Ishikawa (cell line): ENCODE measurements around the gene HEATR5B.

Source experiments
- CEBPB ChIP-seq: IDR thresholded peaks from 2 replicates; pipeline ENCODE4 v1.6.1; 2012
- CREB1 ChIP-seq: IDR thresholded peaks from 2 replicates; pipeline ENCODE4 v1.6.1; 2012; ENCODE audit warnings: low read depth
- EGR1 ChIP-seq: IDR thresholded peaks from 2 replicates; pipeline ENCODE4 v1.6.1; 2012
- EP300 ChIP-seq: IDR thresholded peaks from 2 replicates; pipeline ENCODE4 v1.6.1; 2012; ENCODE audit warnings: borderline replicate concordance
- FOXM1 ChIP-seq: IDR thresholded peaks from 2 replicates; pipeline ENCODE4 v1.6.1; 2012; ENCODE audit warnings: low read depth, borderline replicate concordance
- NFIC ChIP-seq: IDR thresholded peaks from 2 replicates; pipeline ENCODE4 v1.6.1; 2012
- RAD21 ChIP-seq: IDR thresholded peaks from 2 replicates; pipeline ENCODE4 v1.6.1; 2012; ENCODE audit warnings: low read depth
- TAF1 ChIP-seq: IDR thresholded peaks from 2 replicates; pipeline ENCODE4 v1.6.1; 2012; ENCODE audit warnings: low read depth, mild to moderate bottlenecking
- TCF12 ChIP-seq: IDR thresholded peaks from 2 replicates; pipeline ENCODE4 v1.6.1; 2012; ENCODE audit warnings: low read depth
- TEAD4 ChIP-seq: IDR thresholded peaks from 2 replicates; pipeline ENCODE4 v1.6.1; 2012
- YY1 ChIP-seq: IDR thresholded peaks from 2 replicates; pipeline ENCODE4 v1.6.1; 2012; ENCODE audit warnings: low read depth
- ZBTB7A ChIP-seq: IDR thresholded peaks from 2 replicates; pipeline ENCODE4 v1.6.1; 2012; ENCODE audit warnings: low read depth
- TF ChIP-seq, protein P1 (sequence below): IDR thresholded peaks from 2 replicates; pipeline ENCODE4 v1.6.1; 2012
- TF ChIP-seq, protein P2 (sequence below): IDR thresholded peaks from 2 replicates; pipeline ENCODE4 v1.6.1; 2012; ENCODE audit warnings: low read depth, mild to moderate bottlenecking

DNA sequence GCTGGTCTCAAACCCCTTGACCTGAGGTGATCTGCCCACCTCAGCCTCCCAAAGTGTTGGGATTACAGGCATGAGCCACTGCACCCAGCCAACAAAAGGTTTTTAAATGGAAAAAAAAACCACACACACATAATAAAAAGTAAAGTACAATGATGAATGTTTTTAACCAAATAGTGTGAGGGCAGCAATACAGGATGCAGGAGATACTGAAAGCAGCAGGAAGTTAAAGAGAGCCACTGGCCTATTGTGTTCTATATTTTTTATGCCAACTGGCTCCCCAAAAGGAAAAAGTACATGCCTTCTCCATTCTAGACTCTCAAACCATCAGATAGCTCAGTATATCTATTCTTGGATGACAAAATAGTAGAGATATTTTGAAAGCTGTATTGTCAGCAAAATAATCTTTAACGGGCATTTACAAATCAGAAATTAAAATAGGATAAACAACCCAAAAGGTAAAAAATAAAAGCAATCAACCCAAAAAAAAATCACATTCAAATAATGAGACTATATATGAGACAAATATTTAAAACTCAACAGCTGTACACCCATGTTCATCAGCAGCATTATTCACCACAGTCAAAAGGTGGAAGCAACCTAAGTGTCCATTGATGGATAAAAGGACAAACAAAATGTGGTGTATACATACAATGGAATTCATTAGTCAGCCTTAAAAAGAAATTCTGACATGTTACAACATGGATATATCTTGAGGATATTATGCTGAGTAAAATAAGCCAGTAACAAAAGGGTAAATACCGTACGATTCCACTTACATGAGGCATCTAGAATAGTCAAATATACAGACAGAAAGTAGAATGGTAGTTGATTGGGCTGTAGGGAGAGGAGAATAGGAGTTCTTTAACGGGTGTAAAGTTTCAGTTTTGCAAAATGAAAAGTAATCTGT lies 26.4 kb upstream of the HEATR5B start:
- TF ChIP-seq EP300, result no peak
- no peak for TF ChIP-seq ZBTB7A
- TF ChIP-seq, protein P1, sequence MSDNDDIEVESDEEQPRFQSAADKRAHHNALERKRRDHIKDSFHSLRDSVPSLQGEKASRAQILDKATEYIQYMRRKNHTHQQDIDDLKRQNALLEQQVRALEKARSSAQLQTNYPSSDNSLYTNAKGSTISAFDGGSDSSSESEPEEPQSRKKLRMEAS, result no peak
- no peak for TF ChIP-seq YY1
- no peak for TF ChIP-seq RAD21
- TF ChIP-seq TCF12, result no peak
- no peak for TF ChIP-seq NFIC
- TF ChIP-seq FOXM1, result no peak
- no peak for TF ChIP-seq EGR1
- TF ChIP-seq, protein P2, sequence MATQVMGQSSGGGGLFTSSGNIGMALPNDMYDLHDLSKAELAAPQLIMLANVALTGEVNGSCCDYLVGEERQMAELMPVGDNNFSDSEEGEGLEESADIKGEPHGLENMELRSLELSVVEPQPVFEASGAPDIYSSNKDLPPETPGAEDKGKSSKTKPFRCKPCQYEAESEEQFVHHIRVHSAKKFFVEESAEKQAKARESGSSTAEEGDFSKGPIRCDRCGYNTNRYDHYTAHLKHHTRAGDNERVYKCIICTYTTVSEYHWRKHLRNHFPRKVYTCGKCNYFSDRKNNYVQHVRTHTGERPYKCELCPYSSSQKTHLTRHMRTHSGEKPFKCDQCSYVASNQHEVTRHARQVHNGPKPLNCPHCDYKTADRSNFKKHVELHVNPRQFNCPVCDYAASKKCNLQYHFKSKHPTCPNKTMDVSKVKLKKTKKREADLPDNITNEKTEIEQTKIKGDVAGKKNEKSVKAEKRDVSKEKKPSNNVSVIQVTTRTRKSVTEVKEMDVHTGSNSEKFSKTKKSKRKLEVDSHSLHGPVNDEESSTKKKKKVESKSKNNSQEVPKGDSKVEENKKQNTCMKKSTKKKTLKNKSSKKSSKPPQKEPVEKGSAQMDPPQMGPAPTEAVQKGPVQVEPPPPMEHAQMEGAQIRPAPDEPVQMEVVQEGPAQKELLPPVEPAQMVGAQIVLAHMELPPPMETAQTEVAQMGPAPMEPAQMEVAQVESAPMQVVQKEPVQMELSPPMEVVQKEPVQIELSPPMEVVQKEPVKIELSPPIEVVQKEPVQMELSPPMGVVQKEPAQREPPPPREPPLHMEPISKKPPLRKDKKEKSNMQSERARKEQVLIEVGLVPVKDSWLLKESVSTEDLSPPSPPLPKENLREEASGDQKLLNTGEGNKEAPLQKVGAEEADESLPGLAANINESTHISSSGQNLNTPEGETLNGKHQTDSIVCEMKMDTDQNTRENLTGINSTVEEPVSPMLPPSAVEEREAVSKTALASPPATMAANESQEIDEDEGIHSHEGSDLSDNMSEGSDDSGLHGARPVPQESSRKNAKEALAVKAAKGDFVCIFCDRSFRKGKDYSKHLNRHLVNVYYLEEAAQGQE, result no peak
- no peak for TF ChIP-seq TAF1
- TF ChIP-seq CEBPB, result no peak
- TF ChIP-seq CREB1, result no peak
- TF ChIP-seq TEAD4, result no peak
